Measurements from ENCODE around the gene CASZ1.

The CASZ1 gene

DNA sequence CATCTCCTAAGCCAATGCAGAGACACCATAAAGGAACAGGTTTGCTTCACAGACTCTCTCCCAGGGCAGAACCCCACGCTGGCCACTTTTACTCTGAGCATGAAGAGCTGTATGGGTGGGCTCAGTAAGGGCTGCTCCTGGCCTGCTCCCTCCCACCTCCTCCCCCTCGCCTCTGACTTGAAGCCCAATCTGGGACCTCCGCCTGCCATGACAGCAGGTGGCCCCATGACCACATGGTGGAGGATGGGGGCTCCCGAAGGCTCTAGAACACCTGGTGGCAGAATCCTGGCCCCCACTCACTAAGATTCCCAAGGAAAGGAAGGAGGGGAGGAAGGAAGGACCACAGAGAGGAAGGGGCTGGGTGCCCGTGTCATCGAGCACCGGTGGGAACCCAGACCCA, 23.7 kb downstream of the CASZ1 start:
- Mint-ChIP-seq H3K4me1 (peaks cover 12% of the 10 kb centered on the region), H3K27ac (no peak overlapping the region), H3K36me3 (ENCODE audit: low read depth) (no peaks in the 10 kb centered on the region), H3K4me3 (no peak overlapping the region), H3K27me3 (ENCODE audit: low read depth, poor library complexity) (peaks cover 58% of the 10 kb centered on the region), H3K9me3 (no peaks in the 10 kb centered on the region)
- TF ChIP-seq, protein P1, sequence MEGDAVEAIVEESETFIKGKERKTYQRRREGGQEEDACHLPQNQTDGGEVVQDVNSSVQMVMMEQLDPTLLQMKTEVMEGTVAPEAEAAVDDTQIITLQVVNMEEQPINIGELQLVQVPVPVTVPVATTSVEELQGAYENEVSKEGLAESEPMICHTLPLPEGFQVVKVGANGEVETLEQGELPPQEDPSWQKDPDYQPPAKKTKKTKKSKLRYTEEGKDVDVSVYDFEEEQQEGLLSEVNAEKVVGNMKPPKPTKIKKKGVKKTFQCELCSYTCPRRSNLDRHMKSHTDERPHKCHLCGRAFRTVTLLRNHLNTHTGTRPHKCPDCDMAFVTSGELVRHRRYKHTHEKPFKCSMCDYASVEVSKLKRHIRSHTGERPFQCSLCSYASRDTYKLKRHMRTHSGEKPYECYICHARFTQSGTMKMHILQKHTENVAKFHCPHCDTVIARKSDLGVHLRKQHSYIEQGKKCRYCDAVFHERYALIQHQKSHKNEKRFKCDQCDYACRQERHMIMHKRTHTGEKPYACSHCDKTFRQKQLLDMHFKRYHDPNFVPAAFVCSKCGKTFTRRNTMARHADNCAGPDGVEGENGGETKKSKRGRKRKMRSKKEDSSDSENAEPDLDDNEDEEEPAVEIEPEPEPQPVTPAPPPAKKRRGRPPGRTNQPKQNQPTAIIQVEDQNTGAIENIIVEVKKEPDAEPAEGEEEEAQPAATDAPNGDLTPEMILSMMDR (IDR thresholded peaks at IDR 0.05): no peak
- DNase-seq: no peak

GRCh38 chr1:10771789-10772188, 24.7 kb downstream of the CASZ1 start:
- TF ChIP-seq, protein P1 (IDR thresholded peaks at IDR 0.05): no peak
- Mint-ChIP-seq H3K27me3 (ENCODE audit: low read depth, poor library complexity) (peaks cover 65% of the 10 kb centered on the region), H3K27ac (no peak overlapping the region), H3K4me3 (no peak overlapping the region), H3K9me3 (no peaks in the 10 kb centered on the region), H3K36me3 (ENCODE audit: low read depth) (no peaks in the 10 kb centered on the region), H3K4me1 (peaks cover 21% of the 10 kb centered on the region)
- no peak for DNase-seq

DNA sequence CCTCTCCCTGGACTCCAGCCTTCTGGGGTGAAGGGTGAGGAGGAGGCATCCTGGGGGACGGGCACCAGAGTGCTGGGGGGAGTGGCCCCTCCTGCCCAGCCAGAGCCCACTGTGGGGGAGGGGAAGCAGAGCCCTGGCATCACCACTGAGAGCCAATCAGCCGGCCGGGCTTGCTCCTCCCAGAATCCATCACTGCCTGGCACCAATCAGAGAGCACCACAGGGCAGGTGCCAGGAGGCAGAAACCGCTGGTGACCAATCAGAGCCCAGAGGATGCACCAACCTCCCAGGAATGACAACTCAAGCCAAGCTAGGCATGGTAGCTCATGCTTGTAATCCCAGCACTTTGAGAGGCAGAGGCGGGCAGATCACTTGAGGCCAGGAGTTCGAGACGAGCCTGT, 27.9 kb downstream of the CASZ1 start:
- DNase-seq: no peak
- H3K9me3 Mint-ChIP-seq: no peaks in the 10 kb centered on the region
- no peaks in the 10 kb centered on the region for H3K36me3 Mint-ChIP-seq (ENCODE audit: low read depth)
- no peak overlapping the region for H3K4me3 Mint-ChIP-seq
- TF ChIP-seq, protein P1 (IDR thresholded peaks at IDR 0.05): no peak
- no peak overlapping the region for H3K27ac Mint-ChIP-seq
- H3K4me1 Mint-ChIP-seq: peaks cover 40% of the 10 kb centered on the region
- H3K27me3 Mint-ChIP-seq (ENCODE audit: low read depth, poor library complexity): peaks cover 44% of the 10 kb centered on the region

DNA sequence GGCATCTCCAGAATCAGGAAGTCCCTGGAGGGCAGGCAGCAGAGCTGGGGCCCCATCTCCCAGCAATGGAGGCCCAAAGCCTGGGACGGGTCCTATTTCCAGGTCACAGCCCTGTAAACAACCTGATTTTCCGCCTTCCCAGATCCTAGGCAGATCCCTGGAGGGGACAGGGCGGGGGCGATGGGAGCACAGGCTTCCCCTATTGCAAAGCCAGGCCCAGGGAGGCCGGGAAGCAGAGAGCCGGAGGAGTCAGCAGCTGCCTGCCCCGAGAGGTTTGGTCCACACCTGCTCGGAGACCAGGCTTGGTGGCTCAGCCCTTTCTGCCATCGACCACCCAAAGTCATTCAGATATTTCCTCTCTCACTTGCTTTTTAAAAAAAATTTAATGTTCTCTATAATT, 29.2 kb downstream of the CASZ1 start:
- TF ChIP-seq, protein P1 (IDR thresholded peaks at IDR 0.05): no peak
- Mint-ChIP-seq H3K27ac (no peak overlapping the region), H3K4me1 (peaks cover 48% of the 10 kb centered on the region), H3K27me3 (ENCODE audit: low read depth, poor library complexity) (peaks cover 37% of the 10 kb centered on the region), H3K4me3 (no peak overlapping the region), H3K9me3 (no peaks in the 10 kb centered on the region), H3K36me3 (ENCODE audit: low read depth) (no peaks in the 10 kb centered on the region)
- DNase-seq: peak; percentile 31

DNA sequence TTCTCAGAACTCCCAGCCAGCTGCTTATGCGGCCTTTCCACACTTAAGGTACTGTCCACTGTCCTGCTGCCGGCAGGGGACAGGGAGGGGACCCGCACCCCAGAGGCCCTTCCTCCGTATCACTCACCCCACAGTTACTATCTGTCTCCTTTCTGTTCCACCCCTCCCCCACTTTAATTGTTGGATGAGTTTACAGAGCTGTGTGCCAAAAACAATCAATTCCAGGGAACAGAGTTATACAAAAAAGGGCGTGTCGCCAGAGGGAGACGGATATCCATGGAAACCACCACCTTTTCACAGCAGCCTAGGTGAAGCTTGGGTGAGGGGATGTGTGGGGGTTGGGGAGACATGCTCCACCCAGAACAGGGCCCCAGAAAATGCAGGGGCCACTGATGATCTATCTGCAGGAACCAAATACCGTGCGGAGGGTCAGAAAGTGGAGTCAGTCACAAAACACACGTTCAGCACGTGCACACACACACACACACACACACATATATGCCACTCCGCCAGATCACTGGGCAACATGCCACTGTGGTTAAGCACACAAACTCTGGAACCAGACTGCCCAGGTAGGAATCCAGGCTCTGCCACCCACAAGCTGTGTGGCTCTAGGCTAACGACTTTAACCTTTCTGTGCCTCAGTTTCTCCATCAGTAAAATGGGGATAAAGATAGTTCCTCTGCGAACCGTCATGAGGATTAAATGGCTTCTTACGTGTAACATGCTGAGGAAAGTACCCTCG, 30.5 kb downstream of the CASZ1 start:
- DNase-seq: no peak
- TF ChIP-seq, protein P1 (IDR thresholded peaks at IDR 0.05): no peak
- Mint-ChIP-seq H3K27ac (no peak overlapping the region), H3K9me3 (no peaks in the 10 kb centered on the region), H3K4me1 (peaks cover 40% of the 10 kb centered on the region), H3K4me3 (no peak overlapping the region), H3K36me3 (ENCODE audit: low read depth) (no peaks in the 10 kb centered on the region), H3K27me3 (ENCODE audit: low read depth, poor library complexity) (peaks cover 32% of the 10 kb centered on the region)

GRCh38 chr1:10765304-10765703, 31.1 kb downstream of the CASZ1 start:
- peaks cover 37% of the 10 kb centered on the region for H3K4me1 Mint-ChIP-seq
- TF ChIP-seq, protein P1 (IDR thresholded peaks at IDR 0.05): no peak
- no peak for DNase-seq
- H3K27ac Mint-ChIP-seq: no peak overlapping the region
- no peak overlapping the region for H3K4me3 Mint-ChIP-seq
- no peaks in the 10 kb centered on the region for H3K36me3 Mint-ChIP-seq (ENCODE audit: low read depth)
- H3K9me3 Mint-ChIP-seq: no peaks in the 10 kb centered on the region
- H3K27me3 Mint-ChIP-seq (ENCODE audit: low read depth, poor library complexity): peaks cover 31% of the 10 kb centered on the region

All from nephron progenitor cell (in vitro differentiated cells).